Measurements from ENCODE around the gene EPS8L1.

The EPS8L1 gene

GRCh38 chr19:55071129-55071502 is 4.6 kb upstream of the EPS8L1 start:
- Histone ChIP-seq H3K4me3 (no peak overlapping the region), H3K27me3 (peaks cover 0 to 43% of the 10 kb centered on the region in 2 donors), H3K36me3 (no peaks in the 10 kb centered on the region), H3K27ac (no peak overlapping the region), H3K4me1 (peaks cover 0 to 13% (median 0%) of the 10 kb centered on the region in 4 donors), H3K9me3 (peaks cover 0 to 12% (median 12%) of the 10 kb centered on the region in 3 donors)
- DNase-seq, result no peak
- intact Hi-C loops (cut with DNase I; ENCODE audit: low total_unique reads), result no loop called here
- TF ChIP-seq CTCF (IDR thresholded peaks at IDR 0.05), result no peak

GRCh38 chr19:55071913-55072312 is 3.8 kb upstream of the EPS8L1 start:
- Histone ChIP-seq H3K9me3 (peaks cover 0 to 12% (median 12%) of the 10 kb centered on the region in 3 donors), H3K4me1 (peaks cover 0 to 13% (median 0%) of the 10 kb centered on the region in 4 donors)
- intact Hi-C loops (cut with DNase I; ENCODE audit: low total_unique reads), result no loop called here

GRCh38 chr19:55076321-55076720 is 652 bp downstream of the EPS8L1 start:
- peaks cover 0 to 17% (median 8%) of the 10 kb centered on the region in 4 donors for H3K4me1 ChIP-seq
- no peak for DNase-seq
- intact Hi-C loops (cut with DNase I; ENCODE audit: low total_unique reads), result no loop called here
- H3K36me3 ChIP-seq, result no peaks in the 10 kb centered on the region
- H3K27me3 ChIP-seq, result peaks cover 3 to 63% of the 10 kb centered on the region in 2 donors
- TF ChIP-seq CTCF (IDR thresholded peaks at IDR 0.05), result no peak
- no peak overlapping the region for H3K27ac ChIP-seq
- H3K9me3 ChIP-seq, result peaks cover 0 to 12% (median 12%) of the 10 kb centered on the region in 3 donors
- no peak overlapping the region for H3K4me3 ChIP-seq

More at GRCh38 chr19:55071913-55072312, 3.8 kb upstream of the EPS8L1 start:
- Histone ChIP-seq H3K4me3 (no peak overlapping the region), H3K36me3 (no peaks in the 10 kb centered on the region), H3K27ac (no peak overlapping the region), H3K27me3 (peaks cover 0 to 51% of the 10 kb centered on the region in 2 donors)
- no peak for DNase-seq
- TF ChIP-seq CTCF (IDR thresholded peaks at IDR 0.05), result no peak

GRCh38 chr19:55077106-55077505 is 1.4 kb downstream of the EPS8L1 start:
- no peak for DNase-seq
- H3K9me3 ChIP-seq, result peaks cover 0 to 12% (median 12%) of the 10 kb centered on the region in 3 donors
- no peak overlapping the region for H3K27ac ChIP-seq
- peaks cover 6 to 63% of the 10 kb centered on the region in 2 donors for H3K27me3 ChIP-seq
- no peak overlapping the region for H3K4me3 ChIP-seq
- H3K36me3 ChIP-seq, result no peaks in the 10 kb centered on the region
- intact Hi-C loops (cut with DNase I; ENCODE audit: low total_unique reads), result no loop called here
- no peak for TF ChIP-seq CTCF (IDR thresholded peaks at IDR 0.05)
- H3K4me1 ChIP-seq, result peaks cover 0 to 22% (median 15%) of the 10 kb centered on the region in 4 donors

- Histone ChIP-seq H3K27ac (no peak overlapping the region), H3K27me3 (peaks cover 21 to 80% of the 10 kb centered on the region in 2 donors), H3K4me3 (no peak overlapping the region), H3K4me1 (peaks cover 0 to 28% (median 19%) of the 10 kb centered on the region in 4 donors), H3K36me3 (no peaks in the 10 kb centered on the region), H3K9me3 (peaks cover 0 to 3% (median 0%) of the 10 kb centered on the region in 3 donors)
- intact Hi-C loops (cut with DNase I; ENCODE audit: low total_unique reads), result no loop called here
- DNase-seq, result no peak
- TF ChIP-seq CTCF (IDR thresholded peaks at IDR 0.05), result no peak
These were observed 3.3 kb downstream of the EPS8L1 start for GRCh38 chr19:55078996-55079395.
